H9 (cell line): ENCODE results near the gene FAM216A. TPM values are rescaled to one million over a fixed set of nuclear protein-coding genes. Genes with fewer than 3 reads are reported as not detected.

Experiments
- DNase-seq: peaks from one replicate; pipeline ENCODE4 v3.0.0-alpha.2; 2017
- H2AFZ ChIP-seq: one replicate; pipeline ENCODE4 v1.6.1; 2013; ENCODE audit warnings: mild to moderate bottlenecking, low read length, control low read depth, moderate library complexity
- H2AK5ac ChIP-seq: 2 replicates; pipeline ENCODE4 v1.6.1; 2013; ENCODE audit warnings: low read length, control low read depth, mixed read lengths; ENCODE audit not compliant: insufficient read length
- H2BK120ac ChIP-seq: one replicate; pipeline ENCODE4 v1.6.1; 2013; ENCODE audit warnings: low read depth, mild to moderate bottlenecking, low read length, control low read depth, inconsistent platforms; ENCODE audit not compliant: poor library complexity, severe bottlenecking
- H2BK12ac ChIP-seq: 2 replicates; pipeline ENCODE4 v1.6.1; 2013; ENCODE audit warnings: low read length, control low read depth, mixed read lengths, low read depth; ENCODE audit not compliant: insufficient read length
- H2BK15ac ChIP-seq: 2 replicates; pipeline ENCODE4 v1.6.1; 2013; ENCODE audit warnings: low read depth, low read length, control low read depth
- H2BK20ac ChIP-seq: one replicate; pipeline ENCODE4 v1.6.1; 2013; ENCODE audit warnings: low read depth, mild to moderate bottlenecking, low read length, control low read depth, inconsistent platforms; ENCODE audit not compliant: poor library complexity, severe bottlenecking
- H2BK5ac ChIP-seq: 2 replicates; pipeline ENCODE4 v1.6.1; 2013; ENCODE audit warnings: low read length, control low read depth, mixed read lengths; ENCODE audit not compliant: insufficient read length
- H3K14ac ChIP-seq: 2 replicates; pipeline ENCODE4 v1.6.1; 2013; ENCODE audit warnings: low read length, control low read depth; ENCODE audit not compliant: insufficient read depth
- H3K18ac ChIP-seq: 2 replicates; pipeline ENCODE4 v1.6.1; 2013; ENCODE audit warnings: low read depth, mild to moderate bottlenecking, mixed read lengths, low read length, control low read depth; ENCODE audit not compliant: insufficient read length
- H3K23ac ChIP-seq: 2 replicates; pipeline ENCODE4 v1.6.1; 2013; ENCODE audit warnings: low read length, control low read depth, mixed read lengths, low read depth; ENCODE audit not compliant: insufficient read length
- H3K23me2 ChIP-seq: 2 replicates; pipeline ENCODE4 v1.6.1; 2013; ENCODE audit warnings: low read depth, mild to moderate bottlenecking, mixed read lengths, low read length, control low read depth; ENCODE audit not compliant: insufficient read length, poor library complexity, severe bottlenecking
- H3K27ac ChIP-seq: 2 replicates; pipeline ENCODE4 v1.5.1; 2013; ENCODE audit warnings: low read length, control low read depth, mixed read lengths, low read depth; ENCODE audit not compliant: insufficient read length
- H3K27me3 ChIP-seq: 2 replicates; pipeline ENCODE4 v1.6.1; 2013; ENCODE audit warnings: low read length, control low read depth, inconsistent platforms; ENCODE audit not compliant: insufficient read depth
- H3K4ac ChIP-seq: 2 replicates; pipeline ENCODE4 v1.6.1; 2013; ENCODE audit warnings: low read depth, mild to moderate bottlenecking, control low read depth, inconsistent platforms, low read length, moderate library complexity
- H3K4me1 ChIP-seq: 2 replicates; pipeline ENCODE4 v1.6.1; 2013; ENCODE audit warnings: low read length, control low read depth, inconsistent platforms; ENCODE audit not compliant: insufficient read depth
- H3K4me2 ChIP-seq: 2 replicates; pipeline ENCODE4 v1.6.1; 2013; ENCODE audit warnings: low read length, control low read depth, mixed read lengths; ENCODE audit not compliant: insufficient read length, insufficient read depth
- H3K56ac ChIP-seq: 2 replicates; pipeline ENCODE4 v1.6.1; 2013; ENCODE audit warnings: low read depth, mild to moderate bottlenecking, mixed read lengths, low read length, control low read depth; ENCODE audit not compliant: insufficient read length
- H3K79me1 ChIP-seq: 2 replicates; pipeline ENCODE4 v1.6.1; 2013; ENCODE audit warnings: low read depth, mild to moderate bottlenecking, moderate library complexity, low read length, control low read depth, inconsistent platforms; ENCODE audit not compliant: insufficient read depth, poor library complexity, severe bottlenecking
- H3K79me2 ChIP-seq: 2 replicates; pipeline ENCODE4 v1.6.1; 2013; ENCODE audit warnings: low read length, control low read depth, inconsistent platforms; ENCODE audit not compliant: insufficient read depth
- H3K9ac ChIP-seq: 2 replicates; pipeline ENCODE4 v1.6.1; 2013; ENCODE audit warnings: low read length, control low read depth, mixed read lengths; ENCODE audit not compliant: insufficient read length; ENCODE audit errors: extremely low read depth
- H3K9me3 ChIP-seq: one replicate; pipeline ENCODE4 v1.6.1; 2013; ENCODE audit warnings: low read depth, low read length, inconsistent platforms; ENCODE audit not compliant: control insufficient read depth
- H3T11ph ChIP-seq: one replicate; pipeline ENCODE4 v1.6.1; 2013; ENCODE audit warnings: mild to moderate bottlenecking, low read length, control low read depth, inconsistent platforms
- H4K20me1 ChIP-seq: one replicate; pipeline ENCODE4 v1.6.1; 2013; ENCODE audit not compliant: control insufficient read depth, insufficient read length, insufficient read depth
- H4K5ac ChIP-seq: 2 replicates; pipeline ENCODE4 v1.6.1; 2013; ENCODE audit warnings: low read depth, mild to moderate bottlenecking, mixed read lengths, low read length, control low read depth; ENCODE audit not compliant: insufficient read length
- H4K8ac ChIP-seq: replicated peaks from 2 replicates; pipeline ENCODE4 v1.6.1; 2013; ENCODE audit warnings: low read length, control low read depth, mixed read lengths, low read depth; ENCODE audit not compliant: insufficient read length
- H4K91ac ChIP-seq: 2 replicates; pipeline ENCODE4 v1.6.1; 2013; ENCODE audit warnings: low read depth, mild to moderate bottlenecking, moderate library complexity, mixed read lengths, low read length, control low read depth; ENCODE audit not compliant: insufficient read length
- H3K27ac Mint-ChIP-seq, 3 experiments: 2 replicates in 2 of 3; 3 replicates in 1 of 3; pipeline ENCODE4 v1.8.0; 2020 to 2021; ENCODE audit warnings: mixed read lengths in 3 of 3, mild to moderate bottlenecking in 1 of 3, moderate library complexity in 1 of 3
- H3K27me3 Mint-ChIP-seq: 2 replicates; pipeline ENCODE4 v1.8.0; 2021; ENCODE audit warnings: low read depth, mild to moderate bottlenecking, moderate library complexity, mixed read lengths
- H3K36me3 Mint-ChIP-seq, 3 experiments: 2 replicates in 2 of 3; 3 replicates in 1 of 3; pipeline ENCODE4 v1.8.0; 2020 to 2021; ENCODE audit warnings: low read depth in 3 of 3, mixed read lengths in 3 of 3; ENCODE audit not compliant: insufficient read depth in 1 of 3
- H3K4me1 Mint-ChIP-seq, 2 experiments: 2 replicates each; pipeline ENCODE4 v1.8.0; 2020; ENCODE audit warnings: mixed read lengths in 2 of 2
- H3K4me3 Mint-ChIP-seq, 2 experiments: 2 replicates in 1 of 2; 3 replicates in 1 of 2; pipeline ENCODE4 v1.8.0; 2020 to 2021; ENCODE audit warnings: mild to moderate bottlenecking in 2 of 2, mixed read lengths in 2 of 2, moderate library complexity in 1 of 2
- H3K9me3 Mint-ChIP-seq, 2 experiments: 2 replicates in 1 of 2; 3 replicates in 1 of 2; pipeline ENCODE4 v1.8.0; 2020; ENCODE audit warnings: mild to moderate bottlenecking in 2 of 2, mixed read lengths in 2 of 2, moderate library complexity in 1 of 2
- CTCF ChIP-seq: fragments of 200-600 bp; sonication (generic); conservative IDR thresholded peaks from 3 replicates; pipeline ENCODE4 v1.8.0; 2021; ENCODE audit warnings: antibody characterized with exemption, mild to moderate bottlenecking
- WGBS: extraction: QIAGEN DNeasy Blood & Tissue Kit; methylation state at CpG from one replicate; pipeline ENCODE4 v1.1.7; 2013; ENCODE audit warnings: missing lambda C conversion rate, low lambda C conversion rate, mixed read lengths; ENCODE audit not compliant: insufficient read length; ENCODE audit errors: extremely low coverage; 5-methylcytosine and 5-hydroxymethylcytosine counted together
- total RNA-seq: library from RNA; stranded (reverse); gene quantifications from 2 replicates; pipeline ENCODE4 v1.2.1, GENCODE V29; 2021

Gene FAM216A
- total RNA-seq, 1 experiment from 2014 or later = 18.1 TPM

GRCh38 chr12:110536834-110537604 lies 68.4 kb downstream of the FAM216A start:
- H2BK12ac ChIP-seq = no peak overlapping the region
- no peak overlapping the region for H2BK120ac ChIP-seq
- H3K9me3 ChIP-seq = no peaks in the 10 kb centered on the region
- no peak overlapping the region for H3K4me3 Mint-ChIP-seq
- H3K23ac ChIP-seq = no peak overlapping the region
- no peaks in the 10 kb centered on the region for H3K27me3 Mint-ChIP-seq
- H3K4ac ChIP-seq = no peak overlapping the region
- H2BK20ac ChIP-seq = no peak overlapping the region
- TF ChIP-seq CTCF = no peak
- H3K27ac ChIP-seq = no peak overlapping the region
- no peak overlapping the region for H2AFZ ChIP-seq
- H3K36me3 Mint-ChIP-seq = peaks cover 5 to 39% (median 29%) of the 10 kb centered on the region in 3 experiments; a peak in 6 of 7 replicates
- H3K9ac ChIP-seq = no peak overlapping the region
- H3K79me2 ChIP-seq = no peaks in the 10 kb centered on the region; the same call in 1 of the 2 replicates
- H2BK5ac ChIP-seq = no peak overlapping the region
- H3K4me2 ChIP-seq = no peak overlapping the region
- no peak overlapping the region for H4K5ac ChIP-seq
- no peak overlapping the region for H2BK15ac ChIP-seq
- H3K9me3 Mint-ChIP-seq = no peaks in the 10 kb centered on the region
- H2AK5ac ChIP-seq = no peak overlapping the region
- H3K4me1 Mint-ChIP-seq = peaks cover 4 to 9% of the 10 kb centered on the region in 2 experiments
- DNase-seq = no peak
- no peak overlapping the region for H3K27ac Mint-ChIP-seq
- no peak overlapping the region for H3K14ac ChIP-seq
- H4K8ac ChIP-seq = no peak overlapping the region
- H3K18ac ChIP-seq = no peak overlapping the region
- no peak overlapping the region for H3T11ph ChIP-seq
- H4K20me1 ChIP-seq = no peaks in the 10 kb centered on the region
- no peak overlapping the region for H3K56ac ChIP-seq
- no peaks in the 10 kb centered on the region for H3K4me1 ChIP-seq
- H3K27me3 ChIP-seq = no peaks in the 10 kb centered on the region
- no peak overlapping the region for H4K91ac ChIP-seq
- no peaks in the 10 kb centered on the region for H3K79me1 ChIP-seq
- H3K23me2 ChIP-seq = no peaks in the 10 kb centered on the region
- WGBS = no CpG with 5 or more reads among the region's 4 CpGs
